NCI-H446 (cell line): ENCODE data around the gene MPP2.
"Not testable (repeated sequence)": the region's sequence is repeated elsewhere in the genome, so short reads cannot be mapped to it uniquely, and the experiment has no call there.

Source experiments
- DNase-seq, 2 experiments: peaks; one replicate each; lab custom pipeline; 2025; lab: John Stamatoyannopoulos, UW

The MPP2 gene

DNA sequence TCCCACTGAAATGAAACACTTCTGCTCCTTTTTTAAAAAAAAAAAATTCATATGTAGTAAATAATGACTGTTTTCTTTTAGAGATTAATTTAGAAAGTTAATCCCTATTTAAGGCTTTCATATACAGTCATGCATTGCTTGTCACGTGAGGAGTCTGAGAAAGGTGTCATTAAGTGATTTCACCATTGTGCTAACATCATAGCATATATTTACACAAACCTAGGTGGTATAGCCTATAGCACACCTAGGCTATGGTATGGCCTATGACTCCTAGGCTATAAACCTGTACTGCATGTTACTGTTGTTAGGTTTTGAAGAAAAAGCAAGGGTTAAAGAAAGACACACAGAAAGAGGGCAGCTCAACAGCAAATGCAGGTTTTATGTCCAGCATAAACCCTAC is 21.3 kb upstream of the MPP2 start:
- DNase-seq, result no peak

- DNase-seq, result not testable (repeated sequence)
These were observed 20.6 kb upstream of the MPP2 start for GRCh38 chr17:43927929-43928328.

GRCh38 chr17:43927060-43927864 is 19.9 kb upstream of the MPP2 start:
- no peak for DNase-seq

DNA sequence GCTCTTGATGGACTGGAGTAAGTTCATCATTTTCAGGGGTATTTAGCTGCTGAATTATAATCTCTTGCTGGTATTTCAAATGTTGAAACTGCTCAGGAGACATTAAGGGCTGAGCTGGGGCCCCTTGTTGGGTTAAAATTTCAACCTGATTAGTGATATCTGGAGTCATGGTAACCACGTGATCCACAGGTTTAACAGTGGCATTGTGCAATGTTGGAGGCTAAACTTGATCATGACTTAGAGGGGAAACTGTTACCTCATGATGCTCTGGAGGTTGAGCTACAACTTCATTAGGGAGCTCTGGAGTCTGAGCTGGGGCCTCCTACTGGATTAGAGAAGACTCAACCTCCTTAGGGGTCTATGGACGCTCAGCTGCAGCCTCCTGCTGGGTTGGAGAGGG is 17.2 kb upstream of the MPP2 start:
- DNase-seq, result no peak

- no peak for DNase-seq
These were observed 13.3 kb upstream of the MPP2 start for GRCh38 chr17:43920500-43921095.

- DNase-seq, result no peak
These were observed 10.7 kb upstream of the MPP2 start for GRCh38 chr17:43918026-43918389.

DNA sequence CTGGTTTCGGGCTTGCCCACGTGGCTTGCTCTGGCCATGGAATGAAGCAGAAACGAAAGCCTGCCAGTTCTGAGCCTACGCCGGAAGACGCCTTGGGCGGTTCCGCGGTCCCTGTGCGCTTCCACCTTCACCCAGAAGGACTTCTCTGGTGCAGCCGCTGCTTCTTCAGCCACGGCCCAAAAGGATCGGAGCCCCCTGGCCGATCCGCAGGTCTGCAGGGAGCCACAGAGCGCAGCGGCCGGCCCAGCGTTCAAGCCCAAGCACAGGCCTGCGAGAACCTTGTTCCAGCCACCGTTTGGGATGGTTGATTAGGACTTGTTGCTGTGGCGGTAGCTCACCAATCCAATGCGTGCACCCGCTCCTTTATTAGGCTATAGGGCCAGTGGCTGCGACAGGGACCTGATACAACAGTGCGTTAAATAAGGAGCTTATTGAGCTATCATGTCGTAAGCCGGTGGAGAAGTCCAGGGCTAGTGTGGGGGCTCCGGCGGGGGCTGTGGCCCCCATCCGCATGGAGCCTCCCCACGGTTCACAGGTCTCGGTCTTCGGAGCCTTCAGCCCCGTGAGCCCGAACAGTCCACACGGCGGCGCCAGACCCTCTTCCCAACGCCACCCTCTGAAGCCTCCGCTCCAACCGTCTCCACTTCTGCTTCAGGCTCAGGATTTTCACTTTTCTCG is 10.2 kb upstream of the MPP2 start:
- DNase-seq, result peak in 1 of 2 experiments; percentile 37

DNA sequence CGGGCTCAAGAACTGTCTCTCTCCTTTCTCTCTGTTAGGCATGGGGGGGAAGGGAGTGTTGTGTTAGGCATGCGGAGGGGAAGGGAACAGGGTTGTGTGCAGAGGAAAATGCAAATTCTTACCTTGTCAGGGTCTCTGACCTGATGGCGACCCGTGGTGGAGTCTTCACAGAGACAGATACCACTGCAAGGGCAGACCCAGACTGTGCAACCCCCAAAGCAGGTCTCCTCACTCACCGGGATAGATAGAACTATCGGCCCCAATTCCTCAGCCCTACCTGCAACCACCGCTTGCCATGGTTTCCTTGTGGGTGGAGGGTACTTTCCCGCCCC is 9.6 kb upstream of the MPP2 start:
- DNase-seq, result no peak

DNA sequence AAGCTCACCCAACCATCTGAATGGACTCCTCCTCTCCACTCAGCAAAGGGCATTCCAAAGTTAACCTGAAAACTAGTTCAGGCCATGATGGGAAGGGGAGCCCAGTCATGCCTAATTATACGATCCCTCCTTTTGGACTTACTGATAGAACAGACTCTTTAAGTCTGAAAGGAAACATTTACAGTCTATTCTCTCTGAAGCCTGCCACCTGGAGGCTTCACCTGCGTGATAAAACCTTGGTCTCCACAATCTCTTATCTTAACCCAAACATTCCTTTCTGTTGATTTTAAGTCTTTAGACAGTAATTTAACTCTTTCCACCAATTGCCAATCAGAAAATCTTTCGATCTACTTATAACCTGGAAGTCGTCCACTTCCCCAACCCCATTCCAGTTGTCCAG is 9.0 kb upstream of the MPP2 start:
- DNase-seq, result no peak

DNA sequence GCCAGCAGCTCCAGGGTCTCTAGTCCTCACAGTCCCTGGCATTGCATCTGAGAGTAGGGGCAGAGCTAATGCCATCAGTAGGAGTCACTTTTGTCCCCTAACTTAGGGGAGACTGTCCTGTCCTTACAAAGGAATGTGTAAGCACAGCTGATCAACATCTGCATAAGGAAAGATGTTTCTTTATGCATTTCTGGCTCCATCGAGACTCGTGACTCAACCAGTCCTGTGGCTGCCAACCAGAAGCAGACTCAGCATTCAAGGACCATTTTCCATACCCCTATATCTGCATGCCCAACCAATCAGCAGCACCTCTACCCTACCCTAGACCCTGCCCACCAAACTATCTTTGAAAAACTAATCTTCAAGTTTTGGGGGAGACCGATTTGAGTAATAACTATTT is 8.2 kb upstream of the MPP2 start:
- no peak for DNase-seq

GRCh38 chr17:43914451-43914850 is 7.1 kb upstream of the MPP2 start:
- no peak for DNase-seq

- DNase-seq, result no peak
These were observed 6.2 kb upstream of the MPP2 start for GRCh38 chr17:43913584-43913983.

GRCh38 chr17:43912635-43913304 is 5.4 kb upstream of the MPP2 start:
- DNase-seq, result no peak

DNA sequence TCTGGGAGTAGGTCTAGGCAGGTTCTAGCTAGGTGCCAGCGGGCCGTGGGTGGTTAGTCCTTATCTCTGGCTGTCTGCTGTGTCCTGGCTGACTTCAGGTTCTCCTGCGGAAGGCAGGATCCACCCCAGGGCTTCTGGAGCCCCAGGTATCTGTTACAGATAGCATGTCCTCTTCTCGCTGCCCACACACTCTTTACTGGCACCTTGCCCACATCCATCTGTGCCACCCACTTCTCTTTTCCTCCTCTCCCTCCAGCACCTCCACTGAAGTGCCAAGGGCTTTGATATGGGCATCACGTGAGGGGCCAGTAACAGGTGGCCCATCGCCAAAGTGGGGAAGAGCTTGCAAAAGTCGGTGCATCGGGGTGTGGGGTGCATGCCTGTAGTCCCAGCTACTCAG is 4.6 kb upstream of the MPP2 start:
- DNase-seq, result no peak

DNA sequence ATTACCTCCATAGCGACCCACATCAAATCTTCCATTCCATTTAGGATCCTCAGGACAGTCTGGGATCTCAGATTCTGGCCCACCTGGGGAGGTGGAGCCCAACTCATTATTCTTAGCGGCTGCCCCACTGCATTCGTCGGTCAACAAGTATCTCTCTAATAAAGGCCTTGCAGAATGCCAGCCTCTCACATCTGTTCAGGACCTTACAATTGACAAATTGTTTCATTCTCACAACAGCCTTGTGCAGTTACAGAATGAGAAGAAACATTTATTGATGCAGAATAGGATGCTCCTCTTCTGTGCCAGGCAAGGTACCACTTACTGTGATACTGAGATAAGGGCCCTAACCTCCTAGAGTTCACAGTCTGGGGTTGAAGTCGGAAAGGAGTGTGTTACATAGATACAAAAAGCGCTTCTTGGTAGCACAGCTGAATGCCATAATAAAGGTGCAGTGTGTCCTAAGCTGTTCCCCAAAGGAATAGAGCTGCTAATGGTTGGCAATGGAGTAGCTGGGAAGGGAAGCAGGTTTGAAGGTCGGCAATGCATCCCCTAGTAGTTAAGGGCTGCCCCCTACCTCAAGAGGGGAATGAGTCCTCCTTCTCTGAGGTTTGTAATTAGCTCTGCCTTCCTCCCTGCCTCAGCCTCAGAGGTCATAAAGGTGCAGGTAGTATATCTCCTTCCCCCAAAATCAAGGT is 2.3 kb upstream of the MPP2 start:
- DNase-seq, result no peak

GRCh38 chr17:43907998-43908721 is 824 bp upstream of the MPP2 start:
- peak; percentile 26 to 65 for DNase-seq

DNA sequence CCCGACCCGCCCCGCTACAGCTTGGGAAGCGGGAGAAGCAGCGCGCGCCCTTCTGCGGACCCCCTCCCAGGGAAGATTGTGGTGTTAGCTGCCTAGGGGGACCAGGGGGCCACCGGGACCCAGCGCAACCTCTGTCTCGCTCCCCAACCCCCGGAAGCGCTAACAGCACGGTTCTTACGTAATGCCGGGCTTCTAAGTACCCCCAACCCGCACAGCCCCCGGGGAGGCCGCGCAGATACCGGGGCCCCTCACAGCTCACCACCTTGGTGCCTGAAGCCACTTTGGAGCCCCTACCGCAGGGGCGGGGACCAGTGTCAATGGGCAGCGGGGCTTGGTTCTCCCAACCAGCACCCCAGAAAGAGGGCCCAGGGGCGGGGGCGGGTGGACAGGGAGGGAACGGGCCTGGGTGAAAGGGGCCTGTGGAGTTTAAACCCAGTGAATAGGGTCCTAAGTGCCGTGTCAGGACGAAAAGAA is 348 bp downstream of the MPP2 start:
- no peak for DNase-seq

DNA sequence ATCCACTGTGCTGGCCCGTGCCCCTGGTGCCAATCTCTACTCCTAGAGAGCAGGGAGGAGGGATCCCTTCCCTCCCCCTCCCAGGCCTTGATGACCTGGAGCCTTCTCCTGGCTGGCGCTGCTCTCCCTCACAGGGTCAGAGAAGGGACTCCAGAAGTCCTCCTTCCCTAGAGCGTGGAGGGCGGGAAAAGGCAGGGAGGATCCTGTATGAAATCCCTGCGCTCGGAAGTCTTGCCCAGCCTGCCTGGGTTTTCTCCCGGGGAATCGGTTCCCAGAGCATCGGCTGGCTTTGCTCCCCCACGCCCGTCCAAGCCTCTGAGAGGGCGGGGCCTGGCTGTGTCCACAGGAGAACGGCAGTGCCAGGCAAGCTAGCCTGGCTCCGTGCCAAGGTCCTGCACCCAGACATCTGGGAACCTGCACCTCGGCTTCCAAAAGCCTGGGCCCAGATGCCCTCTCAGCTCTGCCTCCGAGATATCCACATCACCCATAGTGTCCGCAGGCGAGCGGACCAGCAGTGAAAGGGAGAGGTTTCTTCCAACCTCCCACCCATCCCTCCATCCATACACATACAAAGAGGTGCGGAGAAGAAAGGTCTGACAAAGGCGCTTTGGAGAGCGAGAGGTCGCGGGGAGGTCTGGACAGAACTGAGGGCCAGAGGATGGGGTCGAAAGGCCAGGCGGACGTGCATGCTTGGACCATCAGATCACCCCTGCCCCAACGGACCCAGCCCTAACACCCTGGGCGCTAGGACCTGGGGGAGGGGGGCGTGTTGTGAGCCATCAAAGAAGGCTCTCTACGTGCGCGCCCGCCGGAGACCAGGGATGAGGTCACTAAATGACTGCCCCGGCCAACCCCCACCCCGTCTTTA is 1.1 kb downstream of the MPP2 start:
- DNase-seq, result peak; percentile 27 to 36

GRCh38 chr17:43905400-43905984 is 1.8 kb downstream of the MPP2 start:
- DNase-seq, result peak; percentile 29 to 33
